Measurements from ENCODE around the gene SUCO.
"Not testable (repeated sequence)": the region's sequence is repeated elsewhere in the genome, so short reads cannot be mapped to it uniquely, and the experiment has no call there.

Gene SUCO

GRCh38 chr1:172566196-172566997 is 33.4 kb downstream of the SUCO start:
- no peak for DNase-seq (ENCODE audit: low read depth in 2 of 2)

DNA sequence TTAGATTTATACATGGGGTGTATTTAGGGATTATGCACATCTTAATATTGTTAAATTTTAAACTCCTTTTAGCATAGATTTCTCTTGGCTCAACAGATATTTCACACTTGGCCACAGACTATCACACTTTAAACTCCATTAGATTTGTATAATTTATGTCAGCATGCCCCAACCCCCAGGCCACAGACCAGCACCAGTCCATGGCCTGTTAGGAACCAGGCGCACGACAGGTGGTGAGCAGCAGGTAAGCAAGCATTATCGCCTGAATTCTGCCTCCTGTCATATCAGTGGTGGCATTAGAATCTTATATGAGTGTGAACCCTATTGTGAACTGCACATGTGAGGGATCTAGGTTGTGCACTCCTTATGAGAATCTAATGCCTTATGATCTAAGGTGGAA is 34.8 kb downstream of the SUCO start:
- DNase-seq (ENCODE audit: low read depth in 2 of 2), result no peak

DNA sequence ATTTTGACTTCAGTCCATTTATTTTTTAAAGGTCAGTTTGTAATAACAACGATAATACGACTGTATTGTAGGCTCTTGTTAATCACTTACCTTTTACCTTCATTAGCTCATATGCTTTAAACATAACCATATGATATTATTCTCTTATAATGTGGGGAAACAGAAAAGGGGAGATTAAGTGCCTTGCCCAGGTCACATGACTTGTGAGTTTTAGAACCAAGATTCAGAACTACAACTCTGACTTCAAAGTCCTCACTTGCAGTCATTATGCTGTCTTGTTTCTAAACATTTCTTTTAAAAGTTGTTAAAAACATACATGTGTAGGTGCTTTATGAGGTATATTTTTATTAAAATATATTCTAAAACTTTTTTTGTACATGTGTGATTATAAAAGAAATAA is 41.1 kb downstream of the SUCO start:
- no peak for DNase-seq (ENCODE audit: low read depth in 2 of 2)

GRCh38 chr1:172578586-172578985 is 45.6 kb downstream of the SUCO start:
- no peak for DNase-seq (ENCODE audit: low read depth in 2 of 2)

GRCh38 chr1:172581273-172581672 is 48.3 kb downstream of the SUCO start:
- DNase-seq (ENCODE audit: low read depth in 2 of 2), result no peak

DNA sequence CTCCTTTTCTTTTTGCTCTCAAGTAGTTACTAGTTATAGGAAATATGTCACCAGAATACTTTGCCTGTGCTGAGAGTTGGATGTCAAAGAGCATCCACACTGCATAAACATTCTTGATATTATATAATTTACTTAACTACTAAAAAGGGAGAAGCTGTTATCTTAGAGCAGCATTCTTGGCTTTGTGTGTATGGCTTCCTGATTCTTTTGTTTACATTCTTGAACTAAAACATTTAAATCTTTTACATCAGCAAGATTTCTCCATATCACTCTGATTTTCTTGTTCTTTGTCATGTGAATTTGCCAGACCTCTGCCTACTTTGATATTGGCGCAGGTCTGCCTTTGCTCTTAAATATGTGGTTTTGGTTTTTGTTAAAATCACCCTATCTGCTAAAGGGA is 48.8 kb downstream of the SUCO start:
- no peak for DNase-seq (ENCODE audit: low read depth in 2 of 2)

DNA sequence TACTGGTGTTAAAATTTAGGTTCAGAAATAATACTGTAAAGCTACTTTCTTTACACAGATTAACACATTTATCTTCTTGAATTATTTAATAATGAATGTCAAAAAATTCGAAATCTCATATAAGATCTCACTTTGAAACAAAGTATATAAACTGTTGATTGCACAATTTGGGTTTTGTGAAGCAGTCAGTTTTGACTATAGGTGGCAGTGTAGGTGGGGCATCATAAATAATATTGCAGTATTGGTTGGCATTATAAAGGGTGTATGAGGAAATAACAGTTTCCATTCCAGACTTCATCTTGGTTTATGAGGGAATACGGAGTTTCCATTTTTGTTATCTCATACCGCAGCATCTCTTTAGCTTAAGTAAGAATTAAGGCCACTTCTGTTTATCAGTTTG is 49.9 kb downstream of the SUCO start:
- no peak for DNase-seq (ENCODE audit: low read depth in 2 of 2)

GRCh38 chr1:172585348-172585747 is 52.4 kb downstream of the SUCO start:
- DNase-seq (ENCODE audit: low read depth in 2 of 2), result no peak

DNA sequence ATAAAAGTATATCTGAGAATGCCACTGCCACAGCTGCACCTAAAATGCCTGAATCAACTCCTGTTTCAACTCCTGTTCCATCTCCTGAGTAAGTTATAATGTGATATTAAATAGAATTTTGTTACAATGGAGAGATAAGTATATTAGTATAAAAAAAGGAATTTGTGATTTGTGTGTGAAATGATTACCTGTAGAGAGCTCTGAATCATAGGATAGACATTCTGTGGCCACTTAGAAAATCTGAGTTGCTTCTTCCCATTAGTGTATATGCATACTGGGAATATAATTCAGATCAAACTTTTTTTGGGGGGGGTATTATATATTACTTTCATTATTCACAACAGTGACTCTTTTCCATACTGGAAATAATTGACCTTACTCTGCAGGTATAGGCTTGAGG is 52.9 kb downstream of the SUCO start:
- no peak for DNase-seq (ENCODE audit: low read depth in 2 of 2)

DNA sequence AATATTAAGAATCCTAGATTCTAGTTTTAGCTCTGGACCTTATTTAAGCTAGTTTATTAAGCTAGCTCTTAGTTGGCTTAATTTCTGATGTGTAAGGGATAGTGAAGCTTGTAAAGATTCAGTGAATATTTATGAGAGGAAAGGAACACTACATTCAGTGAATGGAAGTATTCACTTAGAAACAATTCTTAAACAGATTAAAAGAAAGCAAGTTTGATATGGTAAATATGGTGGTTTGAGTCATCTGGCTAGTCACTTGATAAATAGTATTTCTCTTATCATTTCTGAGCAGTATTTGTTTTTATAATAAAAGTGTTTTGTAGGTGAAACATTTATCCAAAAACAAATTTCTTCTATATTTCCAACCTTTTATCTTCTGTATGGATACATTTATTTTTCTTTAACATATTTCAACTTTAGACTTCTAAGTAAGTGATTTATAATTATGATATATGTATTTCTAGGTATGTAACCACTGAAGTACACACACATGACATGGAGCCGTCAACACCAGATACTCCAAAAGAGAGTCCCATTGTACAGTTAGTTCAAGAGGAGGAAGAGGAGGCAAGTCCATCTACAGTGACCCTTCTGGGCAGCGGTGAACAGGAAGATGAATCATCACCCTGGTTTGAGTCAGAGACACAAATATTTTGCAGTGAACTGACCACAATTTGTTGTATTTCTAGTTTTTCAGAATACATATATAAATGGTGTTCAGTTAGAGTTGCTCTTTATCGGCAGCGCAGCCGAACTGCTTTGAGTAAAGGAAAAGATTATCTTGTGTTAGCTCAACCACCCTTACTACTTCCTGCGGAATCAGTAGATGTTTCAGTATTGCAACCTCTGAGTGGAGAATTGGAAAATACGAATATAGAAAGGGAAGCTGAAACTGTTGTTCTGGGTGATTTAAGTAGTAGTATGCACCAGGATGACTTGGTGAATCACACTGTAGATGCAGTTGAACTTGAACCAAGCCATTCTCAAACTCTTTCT is 55.6 kb downstream of the SUCO start:
- no peak for DNase-seq (ENCODE audit: low read depth in 2 of 2)

DNA sequence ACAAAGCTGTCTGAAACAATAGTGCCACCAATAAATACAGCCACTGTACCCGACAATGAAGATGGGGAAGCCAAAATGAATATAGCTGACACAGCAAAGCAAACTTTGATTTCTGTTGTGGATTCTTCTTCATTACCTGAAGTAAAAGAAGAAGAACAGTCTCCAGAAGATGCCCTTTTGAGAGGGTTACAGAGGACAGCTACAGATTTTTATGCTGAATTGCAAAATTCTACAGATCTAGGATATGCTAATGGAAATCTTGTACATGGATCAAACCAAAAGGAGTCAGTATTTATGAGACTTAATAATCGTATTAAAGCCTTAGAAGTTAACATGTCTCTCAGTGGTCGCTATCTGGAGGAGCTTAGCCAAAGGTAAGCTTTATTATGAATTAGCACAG is 56.6 kb downstream of the SUCO start:
- DNase-seq (ENCODE audit: low read depth in 2 of 2), result no peak

GRCh38 chr1:172591429-172591828 is 58.5 kb downstream of the SUCO start:
- DNase-seq (ENCODE audit: low read depth in 2 of 2), result not testable (repeated sequence)

- DNase-seq (ENCODE audit: low read depth in 2 of 2), result not testable (repeated sequence)
Observed at GRCh38 chr1:172595066-172595465, 62.1 kb downstream of the SUCO start.

DNA sequence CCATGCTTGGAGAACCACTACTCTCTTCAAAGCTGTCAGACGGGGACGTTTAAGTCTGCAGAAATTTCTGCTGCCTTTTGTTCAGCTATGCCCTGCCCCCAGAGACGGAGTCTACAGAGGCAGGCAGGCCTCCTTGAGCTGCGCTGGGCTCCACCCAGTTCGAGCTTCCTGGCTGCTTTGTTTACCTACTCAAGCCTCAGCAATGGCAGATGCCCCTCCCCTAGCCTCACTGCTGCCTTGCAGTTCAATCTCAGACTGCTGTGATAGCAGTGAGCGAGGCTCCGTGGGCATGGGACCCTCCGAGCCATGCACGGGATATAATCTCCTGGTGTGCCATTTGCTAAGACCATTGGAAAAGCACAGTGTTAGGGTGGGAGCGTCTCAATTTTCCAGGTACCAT is 63.8 kb downstream of the SUCO start:
- not testable (repeated sequence) for DNase-seq (ENCODE audit: low read depth in 2 of 2)

DNA sequence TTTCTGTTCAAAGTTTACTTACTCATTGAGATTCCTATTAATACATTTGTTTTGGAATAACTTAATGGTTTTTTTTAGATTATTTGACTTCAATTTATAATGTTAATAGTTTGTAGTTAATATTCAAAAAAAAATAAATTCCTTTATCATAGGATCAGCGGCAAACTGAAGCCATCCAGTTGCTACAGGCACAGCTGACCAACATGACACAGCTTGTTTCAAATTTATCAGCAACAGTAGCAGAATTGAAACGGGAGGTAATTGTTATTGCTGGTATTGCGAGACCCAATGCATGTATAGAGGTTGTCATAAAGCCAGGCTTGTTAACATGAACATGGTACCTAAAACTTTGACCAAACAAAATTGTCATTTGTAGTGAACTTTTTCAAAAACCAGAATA is 67.0 kb downstream of the SUCO start:
- no peak for DNase-seq (ENCODE audit: low read depth in 2 of 2)

- no peak for DNase-seq (ENCODE audit: low read depth in 2 of 2)
Observed at GRCh38 chr1:172600615-172601014, 67.7 kb downstream of the SUCO start.

DNA sequence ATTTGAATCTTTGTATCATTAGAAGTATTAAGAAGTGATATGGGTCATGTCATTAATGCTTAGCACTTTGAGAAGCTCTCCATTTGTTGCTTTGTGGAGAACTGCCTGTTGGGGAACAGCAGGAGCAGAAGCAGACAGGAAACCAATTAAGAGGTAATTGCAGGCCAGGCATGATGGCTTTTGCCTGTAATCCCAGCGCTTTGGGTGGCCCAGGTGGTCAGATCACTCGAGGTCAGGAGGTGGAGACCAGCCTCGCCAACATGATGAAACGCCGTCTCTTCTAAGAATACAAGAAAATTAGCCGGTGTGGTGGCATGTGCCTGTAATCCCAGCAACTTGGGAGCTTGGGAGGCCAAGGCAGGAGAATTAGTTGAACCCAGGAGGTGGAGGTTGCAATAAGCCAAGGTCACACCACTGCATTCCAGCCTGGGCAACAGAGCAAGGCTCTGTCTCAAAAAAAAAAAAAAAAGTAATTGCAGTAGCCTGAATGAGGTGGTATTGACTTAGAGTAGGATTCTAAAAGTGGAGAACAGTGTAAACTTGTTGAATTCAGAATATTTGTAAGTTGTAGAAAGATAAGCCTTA is 68.2 kb downstream of the SUCO start:
- no peak for DNase-seq (ENCODE audit: low read depth in 2 of 2)

- no peak for DNase-seq (ENCODE audit: low read depth in 2 of 2)
Observed at GRCh38 chr1:172602706-172603105, 69.8 kb downstream of the SUCO start.

DNA sequence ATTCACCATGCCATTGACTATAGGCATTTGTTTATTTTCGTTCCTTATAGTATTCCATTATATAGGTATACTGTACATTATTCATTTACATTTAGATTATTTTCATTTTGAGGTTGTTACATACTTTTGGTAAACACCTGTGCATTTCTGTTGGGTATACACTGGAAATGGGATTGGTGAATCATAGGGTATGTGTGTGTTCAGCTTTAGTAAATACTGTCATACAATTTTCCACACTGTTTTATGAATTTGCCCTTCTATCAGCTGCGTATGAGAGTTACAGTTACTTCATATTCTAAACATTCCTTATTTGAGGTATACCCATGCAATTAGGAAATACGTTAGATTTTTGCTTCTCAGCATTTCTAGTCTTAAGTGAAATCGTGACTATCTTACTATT is 70.9 kb downstream of the SUCO start:
- DNase-seq (ENCODE audit: low read depth in 2 of 2), result no peak

DNA sequence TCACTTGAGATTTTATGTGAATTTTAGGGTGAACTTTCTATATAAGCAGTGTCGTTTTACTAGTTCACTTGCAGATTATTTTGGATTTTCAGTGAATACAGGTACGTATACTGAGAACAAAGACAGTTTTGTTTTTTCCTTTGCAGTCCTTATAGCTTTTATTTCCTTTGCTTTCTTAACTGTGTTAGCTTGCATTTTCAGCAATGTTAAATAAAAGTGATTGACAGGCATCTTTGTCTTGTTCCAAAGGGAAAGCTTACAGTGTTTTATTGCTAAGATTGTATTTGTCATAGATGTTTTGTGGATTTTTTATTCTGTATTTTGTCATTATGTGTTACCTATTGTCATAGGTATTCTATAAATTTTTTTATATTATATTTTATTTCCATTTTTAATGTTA is 72.7 kb downstream of the SUCO start:
- no peak for DNase-seq (ENCODE audit: low read depth in 2 of 2)

GRCh38 chr1:172607145-172607544 is 74.2 kb downstream of the SUCO start:
- no peak for DNase-seq (ENCODE audit: low read depth in 2 of 2)

DNA sequence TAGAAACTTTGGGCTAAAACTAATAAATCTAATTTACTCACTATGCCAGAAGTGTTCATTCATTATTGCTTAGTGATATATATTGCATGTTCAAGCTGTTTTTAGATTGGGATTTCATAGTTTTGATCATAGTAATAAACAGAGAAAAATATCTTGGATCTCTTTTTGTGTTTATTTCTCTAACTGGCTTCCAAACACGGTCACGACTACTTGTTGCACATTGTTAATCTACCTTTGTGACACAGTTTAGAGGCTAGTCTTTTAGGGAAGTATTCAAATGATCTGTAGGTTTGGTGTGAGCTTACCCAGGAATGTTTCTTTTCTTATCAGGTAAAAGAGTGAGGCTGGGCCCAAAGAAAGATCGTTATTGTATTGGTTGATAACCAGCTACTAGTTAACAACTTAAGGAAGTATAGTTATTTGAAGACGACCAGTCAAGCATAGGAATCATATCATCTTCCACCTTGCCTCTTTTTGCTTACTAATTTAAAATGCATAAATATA is 75.2 kb downstream of the SUCO start:
- DNase-seq (ENCODE audit: low read depth in 2 of 2), result no peak
